Neutrophil (primary cell): ENCODE data around the gene DYDC1.
"Not testable (repeated sequence)": the region's sequence is repeated elsewhere in the genome, so short reads cannot be mapped to it uniquely, and the experiment has no call there.

Experiments used
- H3K27ac ChIP-seq: fragments of 200-600 bp; sonication (generic); 2 replicates; pipeline ENCODE4 v1.5.1; 2016; ENCODE audit warnings: mild to moderate bottlenecking, moderate library complexity
- H3K27me3 ChIP-seq: fragments of 200-600 bp; sonication (generic); 2 replicates; pipeline ENCODE4 v1.6.0; 2016; ENCODE audit warnings: mild to moderate bottlenecking
- H3K36me3 ChIP-seq: fragments of 200-600 bp; sonication (generic); 2 replicates; pipeline ENCODE4 v1.5.1; 2017
- H3K4me1 ChIP-seq, 2 experiments: fragments of 200-600 bp in 1 of 2; sonication (generic) in 1 of 2; 1 replicate in 1 of 2; 2 replicates in 1 of 2; pipeline versions ENCODE4 v1.5.1 to v1.6.1; 2013 to 2016; ENCODE audit warnings: low read depth in 1 of 2, low read length in 1 of 2, mild to moderate bottlenecking in 1 of 2, moderate library complexity in 1 of 2; ENCODE audit not compliant: control insufficient read depth in 1 of 2, insufficient read depth in 1 of 2
- H3K4me3 ChIP-seq, 2 experiments: fragments of 200-600 bp in 1 of 2; sonication (generic) in 1 of 2; 1 replicate in 1 of 2; 2 replicates in 1 of 2; pipeline ENCODE4 v1.5.1; 2013 to 2016; ENCODE audit warnings: low read depth in 1 of 2, low read length in 1 of 2, mild to moderate bottlenecking in 1 of 2, moderate library complexity in 1 of 2
- H3K9me3 ChIP-seq: fragments of 200-600 bp; sonication (generic); 2 replicates; pipeline ENCODE4 v1.5.1; 2016
- CTCF ChIP-seq: fragments of 200-600 bp; sonication (generic); IDR thresholded peaks from 2 replicates; pipeline ENCODE4 v1.5.1; 2016; ENCODE audit warnings: antibody characterized with exemption

The DYDC1 gene

GRCh38 chr10:80379701-80380100 lies 23.1 kb upstream of the DYDC1 start:
- H3K27me3 ChIP-seq: peaks cover 7% of the 10 kb centered on the region
- no peaks in the 10 kb centered on the region for H3K4me1 ChIP-seq
- H3K36me3 ChIP-seq: no peaks in the 10 kb centered on the region
- no peak for TF ChIP-seq CTCF
- H3K9me3 ChIP-seq: no peaks in the 10 kb centered on the region
- H3K4me3 ChIP-seq: no peak overlapping the region
- H3K27ac ChIP-seq: no peak overlapping the region

GRCh38 chr10:80373502-80373901 lies 16.9 kb upstream of the DYDC1 start:
- no peak overlapping the region for H3K27ac ChIP-seq
- H3K4me3 ChIP-seq: no peak overlapping the region
- no peaks in the 10 kb centered on the region for H3K9me3 ChIP-seq
- H3K27me3 ChIP-seq: no peaks in the 10 kb centered on the region
- no peaks in the 10 kb centered on the region for H3K4me1 ChIP-seq
- no peaks in the 10 kb centered on the region for H3K36me3 ChIP-seq
- TF ChIP-seq CTCF: no peak

- no peak overlapping the region for H3K4me3 ChIP-seq
- H3K27ac ChIP-seq: no peak overlapping the region
- no peaks in the 10 kb centered on the region for H3K9me3 ChIP-seq
- TF ChIP-seq CTCF: no peak
- H3K27me3 ChIP-seq: no peaks in the 10 kb centered on the region
- H3K4me1 ChIP-seq: no peaks in the 10 kb centered on the region
- no peaks in the 10 kb centered on the region for H3K36me3 ChIP-seq
Observed at GRCh38 chr10:80372675-80373074, 16.1 kb upstream of the DYDC1 start.

GRCh38 chr10:80371467-80371866 lies 14.9 kb upstream of the DYDC1 start:
- Histone ChIP-seq H3K27ac (no peak overlapping the region), H3K27me3 (no peaks in the 10 kb centered on the region), H3K36me3 (no peaks in the 10 kb centered on the region), H3K9me3 (peaks cover 3% of the 10 kb centered on the region), H3K4me3 (no peak overlapping the region), H3K4me1 (no peaks in the 10 kb centered on the region)
- no peak for TF ChIP-seq CTCF

GRCh38 chr10:80365510-80365909 lies 9.0 kb upstream of the DYDC1 start:
- Histone ChIP-seq H3K27me3 (no peaks in the 10 kb centered on the region), H3K27ac (no peak overlapping the region), H3K9me3 (peaks cover 4% of the 10 kb centered on the region), H3K36me3 (no peaks in the 10 kb centered on the region), H3K4me1 (no peaks in the 10 kb centered on the region), H3K4me3 (no peak overlapping the region)
- TF ChIP-seq CTCF: no peak

- no peak for TF ChIP-seq CTCF
- H3K4me3 ChIP-seq: no peak overlapping the region
- peaks cover 4 to 10% of the 10 kb centered on the region in 2 experiments for H3K4me1 ChIP-seq
- H3K36me3 ChIP-seq: no peaks in the 10 kb centered on the region
- H3K27ac ChIP-seq: no peak overlapping the region
- H3K9me3 ChIP-seq: no peaks in the 10 kb centered on the region
- peaks cover 42% of the 10 kb centered on the region for H3K27me3 ChIP-seq
Observed at GRCh38 chr10:80359644-80360043, 3.1 kb upstream of the DYDC1 start.

GRCh38 chr10:80358925-80359324 lies 2.4 kb upstream of the DYDC1 start:
- not testable (repeated sequence) for H3K36me3 ChIP-seq, H3K9me3 ChIP-seq, H3K27ac ChIP-seq, H3K4me3 ChIP-seq
- peaks cover 4 to 10% of the 10 kb centered on the region in 2 experiments for H3K4me1 ChIP-seq
- peaks cover 45% of the 10 kb centered on the region for H3K27me3 ChIP-seq
